Neural crest cell (in vitro differentiated cells): ENCODE measurements around the gene GALNTL6. TPM values are rescaled to one million over a fixed set of nuclear protein-coding genes. Genes with fewer than 3 reads are reported as not detected.

ENCODE experiments used
- DNase-seq: peaks from one replicate; pipeline ENCODE4 v3.0.0; 2021; ENCODE audit warnings: low read depth, mixed read lengths, low spot score
- H3K27ac Mint-ChIP-seq: one replicate; pipeline ENCODE4 v1.8.0; 2021; ENCODE audit warnings: mild to moderate bottlenecking, mixed read lengths; ENCODE audit not compliant: unreplicated experiment
- H3K27me3 Mint-ChIP-seq: 2 replicates; pipeline ENCODE4 v1.8.0; 2021; ENCODE audit warnings: low read depth, mild to moderate bottlenecking, mixed read lengths
- H3K36me3 Mint-ChIP-seq: 2 replicates; pipeline ENCODE4 v1.8.0; 2021; ENCODE audit warnings: low read depth, mild to moderate bottlenecking, mixed read lengths
- H3K4me1 Mint-ChIP-seq: 2 replicates; pipeline ENCODE4 v1.8.0; 2021; ENCODE audit warnings: mixed read lengths
- H3K4me3 Mint-ChIP-seq: one replicate; pipeline ENCODE4 v1.8.0; 2021; ENCODE audit warnings: mild to moderate bottlenecking, mixed read lengths
- H3K9me3 Mint-ChIP-seq: 2 replicates; pipeline ENCODE4 v1.8.0; 2021; ENCODE audit warnings: mixed read lengths
- CTCF ChIP-seq: fragments of 200-600 bp; sonication (generic); conservative IDR thresholded peaks from 2 replicates; pipeline ENCODE4 v1.5.0; 2021; ENCODE audit warnings: antibody characterized with exemption, mild to moderate bottlenecking
- total RNA-seq: library from RNA; stranded (reverse); gene quantifications from 2 replicates; pipeline ENCODE4 v1.2.1, GENCODE V29; 2021

The GALNTL6 gene
- total RNA-seq, 1 donor from 2014 or later = 0.07 TPM

GRCh38 chr4:172865531-172866127 is 1052.4 kb downstream of the GALNTL6 start:
- DNase-seq = no peak
- TF ChIP-seq CTCF = no peak
- Mint-ChIP-seq H3K36me3 (peaks cover 9% of the 10 kb centered on the region), H3K4me1 (peaks cover 25% of the 10 kb centered on the region), H3K4me3 (no peak overlapping the region), H3K27me3 (no peaks in the 10 kb centered on the region), H3K9me3 (peaks cover 6% of the 10 kb centered on the region), H3K27ac (no peak overlapping the region)

DNA sequence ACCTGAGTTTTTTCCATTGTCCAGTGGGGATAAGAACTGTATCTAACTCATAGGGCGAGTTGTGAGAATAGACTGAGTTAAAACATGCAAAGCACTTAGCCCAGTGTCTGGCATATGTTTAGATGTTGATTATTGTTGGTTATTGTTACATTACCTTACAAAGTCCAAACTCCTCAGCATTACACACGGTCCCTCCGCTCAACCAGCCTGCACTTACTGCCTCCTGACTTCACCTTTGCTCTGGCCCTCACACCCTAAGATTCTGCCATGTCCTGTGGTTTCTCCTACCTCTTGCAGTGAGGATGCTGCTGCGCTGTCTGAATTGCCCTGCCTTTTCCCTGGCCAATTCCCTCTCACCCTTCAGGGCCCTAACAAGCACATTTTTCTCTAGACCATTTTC is 1053.2 kb downstream of the GALNTL6 start:
- TF ChIP-seq CTCF = no peak
- Mint-ChIP-seq H3K27me3 (no peaks in the 10 kb centered on the region), H3K36me3 (peaks cover 9% of the 10 kb centered on the region), H3K4me3 (no peak overlapping the region), H3K9me3 (peaks cover 6% of the 10 kb centered on the region), H3K4me1 (peaks cover 25% of the 10 kb centered on the region), H3K27ac (no peak overlapping the region)
- no peak for DNase-seq

DNA sequence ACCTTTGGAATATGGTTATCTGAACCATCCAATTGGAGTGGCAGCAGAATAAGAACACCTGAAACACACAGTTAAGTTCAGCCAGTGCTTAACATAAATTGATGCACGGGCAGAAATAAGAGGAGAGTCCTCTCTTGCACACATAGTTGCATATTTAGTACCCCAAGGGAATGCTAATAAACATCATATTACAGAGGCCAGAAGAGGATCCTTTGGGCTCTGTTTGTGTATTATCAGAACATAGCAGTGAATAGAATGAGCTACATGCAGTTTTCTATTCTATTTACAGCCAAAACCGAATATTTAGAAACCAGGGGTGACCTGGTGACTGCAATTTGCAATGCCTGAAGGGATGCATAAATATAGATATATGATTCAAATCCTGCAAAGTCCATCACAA is 1054.6 kb downstream of the GALNTL6 start:
- Mint-ChIP-seq H3K4me3 (no peak overlapping the region), H3K36me3 (peaks cover 4% of the 10 kb centered on the region), H3K27ac (no peak overlapping the region), H3K9me3 (peaks cover 4% of the 10 kb centered on the region), H3K27me3 (no peaks in the 10 kb centered on the region), H3K4me1 (peaks cover 25% of the 10 kb centered on the region)
- no peak for TF ChIP-seq CTCF
- DNase-seq = no peak

- H3K36me3 Mint-ChIP-seq = peaks cover 4% of the 10 kb centered on the region
- no peak for DNase-seq
- peaks cover 4% of the 10 kb centered on the region for H3K9me3 Mint-ChIP-seq
- H3K27ac Mint-ChIP-seq = no peak overlapping the region
- no peak for TF ChIP-seq CTCF
- H3K4me3 Mint-ChIP-seq = no peak overlapping the region
- H3K4me1 Mint-ChIP-seq = peaks cover 25% of the 10 kb centered on the region
- no peaks in the 10 kb centered on the region for H3K27me3 Mint-ChIP-seq
Observed at GRCh38 chr4:172868271-172868670, 1055.1 kb downstream of the GALNTL6 start.

- Mint-ChIP-seq H3K27ac (no peak overlapping the region), H3K4me1 (peaks cover 25% of the 10 kb centered on the region), H3K4me3 (no peak overlapping the region), H3K9me3 (no peaks in the 10 kb centered on the region), H3K27me3 (no peaks in the 10 kb centered on the region), H3K36me3 (no peaks in the 10 kb centered on the region)
- no peak for TF ChIP-seq CTCF
- DNase-seq = no peak
Observed at GRCh38 chr4:172869621-172870268, 1056.5 kb downstream of the GALNTL6 start.
